Cardiac fibroblast (primary cell): ENCODE measurements around the gene LIPC.

ENCODE experiments used
- DNase-seq, 2 donors: peaks; one replicate each; pipeline versions ENCODE4 v3.0.0 to v3.0.0-alpha.2; 2010; ENCODE audit warnings: low read depth in 2 of 2
- H3K4me3 ChIP-seq, 2 donors: replicated peaks in 1 of 2; 1 replicate in 1 of 2; 2 replicates in 1 of 2; pipeline ENCODE4 v1.5.1; 2011; ENCODE audit warnings: low read depth in 2 of 2, low read length in 2 of 2, mild to moderate bottlenecking in 2 of 2, moderate library complexity in 1 of 2
- TF ChIP-seq, protein P1 (sequence below): IDR thresholded peaks from one replicate; pipeline ENCODE4 v1.5.1; 2011; ENCODE audit warnings: low read depth, mild to moderate bottlenecking, low read length, inconsistent platforms

LIPC gene

DNA sequence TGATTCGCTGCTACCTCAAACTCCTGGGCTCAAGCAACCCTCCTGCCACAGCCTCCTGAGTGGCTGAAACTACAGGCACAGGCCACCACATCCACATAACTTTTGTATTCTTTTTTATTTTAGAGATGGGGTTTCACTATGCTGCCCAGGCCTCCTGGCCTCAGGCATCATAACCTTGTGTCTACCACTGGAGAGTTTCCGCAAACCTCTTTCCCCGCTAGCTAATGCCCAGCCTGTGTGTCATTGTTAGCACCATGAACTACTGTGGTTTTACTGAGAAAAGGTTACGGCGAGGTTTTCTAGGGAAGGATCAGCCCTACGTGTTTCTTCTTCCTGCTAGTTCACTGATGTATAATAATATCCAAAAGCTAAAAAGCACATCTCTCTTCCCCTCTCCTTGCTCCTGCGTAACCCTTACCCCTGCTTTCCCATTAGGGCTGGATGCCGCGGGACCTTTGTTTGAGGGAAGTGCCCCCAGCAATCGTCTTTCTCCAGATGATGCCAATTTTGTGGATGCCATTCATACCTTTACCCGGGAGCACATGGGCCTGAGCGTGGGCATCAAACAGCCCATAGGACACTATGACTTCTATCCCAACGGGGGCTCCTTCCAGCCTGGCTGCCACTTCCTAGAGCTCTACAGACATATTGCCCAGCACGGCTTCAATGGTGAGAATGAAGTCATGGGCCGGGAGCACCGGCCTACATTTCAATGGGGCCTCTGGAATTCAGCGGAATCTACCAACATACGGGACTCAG lies 113.7 kb downstream of the LIPC start:
- DNase-seq = peak in 1 of 2 donors; percentile 42
- TF ChIP-seq, protein P1, sequence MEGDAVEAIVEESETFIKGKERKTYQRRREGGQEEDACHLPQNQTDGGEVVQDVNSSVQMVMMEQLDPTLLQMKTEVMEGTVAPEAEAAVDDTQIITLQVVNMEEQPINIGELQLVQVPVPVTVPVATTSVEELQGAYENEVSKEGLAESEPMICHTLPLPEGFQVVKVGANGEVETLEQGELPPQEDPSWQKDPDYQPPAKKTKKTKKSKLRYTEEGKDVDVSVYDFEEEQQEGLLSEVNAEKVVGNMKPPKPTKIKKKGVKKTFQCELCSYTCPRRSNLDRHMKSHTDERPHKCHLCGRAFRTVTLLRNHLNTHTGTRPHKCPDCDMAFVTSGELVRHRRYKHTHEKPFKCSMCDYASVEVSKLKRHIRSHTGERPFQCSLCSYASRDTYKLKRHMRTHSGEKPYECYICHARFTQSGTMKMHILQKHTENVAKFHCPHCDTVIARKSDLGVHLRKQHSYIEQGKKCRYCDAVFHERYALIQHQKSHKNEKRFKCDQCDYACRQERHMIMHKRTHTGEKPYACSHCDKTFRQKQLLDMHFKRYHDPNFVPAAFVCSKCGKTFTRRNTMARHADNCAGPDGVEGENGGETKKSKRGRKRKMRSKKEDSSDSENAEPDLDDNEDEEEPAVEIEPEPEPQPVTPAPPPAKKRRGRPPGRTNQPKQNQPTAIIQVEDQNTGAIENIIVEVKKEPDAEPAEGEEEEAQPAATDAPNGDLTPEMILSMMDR = no peak
- H3K4me3 ChIP-seq = no peak overlapping the region

DNA sequence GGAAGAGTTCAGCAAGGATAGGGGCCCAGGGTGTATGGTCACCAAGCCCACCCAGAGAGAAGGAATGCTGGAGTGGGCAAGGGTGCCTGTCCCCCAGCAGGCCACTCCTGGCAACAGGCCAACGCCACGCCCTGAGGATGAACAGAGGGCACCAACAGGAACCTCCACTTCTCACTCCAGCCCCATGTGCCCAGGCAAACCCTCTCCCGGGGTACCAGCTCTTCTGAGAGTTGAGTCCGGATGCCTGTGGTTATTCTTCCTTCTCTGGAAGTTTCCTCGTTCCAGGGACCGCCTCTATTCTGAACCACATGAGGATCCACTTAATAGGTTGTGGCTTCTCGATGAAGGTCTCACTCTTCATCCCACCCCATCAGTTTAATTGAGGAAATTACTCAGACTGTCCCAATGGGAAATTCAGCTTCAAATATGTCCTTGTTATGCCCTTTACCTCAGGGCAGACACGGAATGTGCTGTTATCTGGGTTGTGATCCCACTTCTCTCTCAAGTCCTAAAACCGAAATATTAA lies 114.3 kb downstream of the LIPC start:
- TF ChIP-seq, protein P1 = no peak
- DNase-seq = peak in 1 of 2 donors; percentile 27
- H3K4me3 ChIP-seq = no peak overlapping the region

DNA sequence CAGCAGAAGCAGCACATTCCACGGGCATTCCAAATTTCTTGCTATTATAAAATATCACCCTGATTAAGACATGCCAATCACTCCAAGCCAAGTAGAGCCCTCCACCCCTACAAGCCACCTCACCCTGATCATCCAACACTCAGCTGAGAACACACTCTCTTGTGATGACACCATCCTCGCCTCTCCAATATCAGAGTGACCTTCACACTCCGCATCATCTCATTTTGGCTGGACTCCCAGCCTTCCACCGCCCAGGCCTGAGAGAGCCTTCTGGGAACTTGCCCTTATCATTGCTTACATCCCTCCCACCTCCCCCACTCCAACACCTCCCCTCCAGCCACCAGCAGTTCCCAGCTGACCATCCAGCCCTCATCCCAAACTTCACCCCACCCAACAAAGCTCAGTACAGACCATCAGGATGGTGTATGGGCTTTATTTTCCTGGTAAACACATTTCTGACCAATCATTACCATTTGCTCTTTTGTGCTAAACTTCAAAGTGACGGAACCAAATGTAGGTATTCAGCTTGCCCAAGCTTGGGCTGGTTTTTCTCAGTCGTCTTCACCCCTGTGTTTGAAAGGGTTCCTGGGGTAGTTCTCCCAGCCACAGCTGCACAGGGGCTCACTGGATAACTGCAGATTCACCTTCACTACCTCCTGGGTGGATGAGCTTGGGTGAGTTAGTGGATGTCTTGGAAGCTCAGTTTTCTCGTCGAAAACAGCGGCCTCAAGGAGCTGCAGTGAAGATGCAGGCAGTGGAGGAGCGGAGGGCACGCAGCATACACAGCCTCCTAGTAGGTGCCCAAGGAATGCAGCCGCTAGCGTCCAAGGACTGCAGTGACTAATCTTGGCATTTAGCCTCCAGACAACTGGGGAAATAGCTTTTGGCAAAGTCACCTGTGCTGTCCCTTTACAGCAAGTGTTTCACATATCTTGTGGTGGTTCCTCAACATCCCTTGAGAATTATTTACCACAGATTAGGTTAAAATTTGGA lies 115.1 kb downstream of the LIPC start:
- peak; percentile 83 to 99 for DNase-seq
- H3K4me3 ChIP-seq = peak overlapping the region in 1 of 2 donors; percentile 2
- TF ChIP-seq, protein P1 = no peak

DNA sequence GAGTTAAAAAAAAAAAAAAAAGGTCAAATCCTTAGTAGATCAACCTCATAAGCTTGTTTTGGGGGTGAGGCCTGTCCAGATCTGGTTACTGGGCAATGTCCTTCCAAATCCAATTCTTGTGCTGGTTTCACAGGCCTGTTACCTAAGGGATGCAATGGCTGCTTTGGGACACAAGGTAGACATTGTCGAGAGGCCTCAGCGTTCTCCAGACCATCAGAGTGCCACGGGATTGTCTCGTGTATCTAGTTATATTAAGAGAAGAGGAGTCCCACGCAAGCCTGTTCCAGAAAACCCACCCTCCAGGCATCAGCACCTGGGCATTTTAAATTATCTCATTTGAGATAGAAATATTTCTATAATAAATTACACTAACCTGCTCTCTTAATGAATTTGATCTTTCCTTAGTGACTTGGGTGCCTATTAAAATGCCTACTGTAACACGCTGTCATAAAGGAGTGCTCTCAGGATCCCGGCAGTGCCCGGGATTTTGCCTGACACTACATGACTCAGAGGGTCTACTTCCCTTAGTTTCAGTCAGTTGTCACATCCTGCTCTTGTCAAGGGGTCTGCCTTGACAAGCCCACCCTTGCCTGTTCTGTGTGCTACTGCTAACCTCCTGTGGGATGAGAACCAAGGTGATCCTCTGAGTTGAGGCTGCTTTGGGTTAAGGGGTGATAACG lies 116.0 kb downstream of the LIPC start:
- H3K4me3 ChIP-seq = no peak overlapping the region
- TF ChIP-seq, protein P1 = no peak
- DNase-seq = no peak

DNA sequence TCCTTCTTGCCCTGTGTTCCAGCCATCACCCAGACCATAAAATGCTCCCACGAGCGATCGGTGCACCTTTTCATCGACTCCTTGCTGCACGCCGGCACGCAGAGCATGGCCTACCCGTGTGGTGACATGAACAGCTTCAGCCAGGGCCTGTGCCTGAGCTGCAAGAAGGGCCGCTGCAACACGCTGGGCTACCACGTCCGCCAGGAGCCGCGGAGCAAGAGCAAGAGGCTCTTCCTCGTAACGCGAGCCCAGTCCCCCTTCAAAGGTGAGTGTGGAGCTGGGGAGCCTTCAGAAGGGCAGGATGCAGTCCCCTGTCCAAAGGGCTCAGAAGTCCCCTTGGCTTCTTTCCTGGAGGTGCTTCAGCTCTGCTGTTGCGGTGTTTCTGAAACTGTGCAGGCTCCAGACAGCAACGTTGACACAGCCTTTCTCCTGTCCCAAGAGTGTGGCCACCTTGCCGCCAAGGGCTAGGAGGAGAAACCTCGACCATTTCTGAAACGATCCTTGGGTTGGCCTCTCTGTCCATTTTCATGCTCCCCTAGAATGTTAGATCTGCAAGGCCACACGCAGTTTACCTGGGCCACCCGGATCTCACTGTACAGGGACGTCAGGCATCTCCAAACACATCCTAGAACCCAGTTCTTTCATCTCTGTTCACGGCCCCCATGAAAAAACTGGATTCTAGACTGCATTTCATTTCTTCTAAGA lies 116.7 kb downstream of the LIPC start:
- H3K4me3 ChIP-seq = no peak overlapping the region
- DNase-seq = no peak
- TF ChIP-seq, protein P1 = no peak
